ENCODE results near the gene COL20A1. TPM values are rescaled to one million over a fixed set of nuclear protein-coding genes. Genes with fewer than 3 reads are reported as not detected.
A peak's percentile ranks its signal among the peaks of the same experiment; 100 is the strongest.

COL20A1 gene
- total and polyA plus RNA-seq, 2 donors (not counting 1 experiment from before 2014, with no cell fraction given) = not detected

GRCh38 chr20:63326314-63327230 is 33.6 kb downstream of the COL20A1 start:
- H3K4me2 ChIP-seq (replicated peaks; ENCODE audit: low read depth, low read length, poor library complexity, severe bottlenecking) = peak overlapping the region; percentile 3
- H3K27me3 ChIP-seq (replicated peaks in 1 of 4; ENCODE audit: control extremely low read depth in 1 of 4, control insufficient read depth in 3 of 4, insufficient read depth in 4 of 4, low read length in 3 of 4) = no peaks in the 10 kb centered on the region
- ChIA-PET CTCF (no interaction called here), POLR2A (no interaction called here)
- WGBS (ENCODE audit: insufficient coverage) = 75% methylated on average over 13 of the region's 15 CpGs
- H3K27ac ChIP-seq (ENCODE audit: low read length in 2 of 2) = peak overlapping the region; percentile 57 to 91
- H3K4me1 Mint-ChIP-seq = peaks cover 5% of the 10 kb centered on the region
- no peaks in the 10 kb centered on the region for H3K36me3 ChIP-seq (replicated peaks in 1 of 2; ENCODE audit: control extremely low read depth in 1 of 2, control insufficient read depth in 1 of 2, extremely low read depth in 1 of 2, insufficient read depth in 2 of 2, low read length in 1 of 2)
- no peaks in the 10 kb centered on the region for H3K79me2 ChIP-seq (ENCODE audit: control insufficient read depth, insufficient read depth, low read length)
- H3K9me3 Mint-ChIP-seq (ENCODE audit: insufficient read depth) = peaks cover 1% of the 10 kb centered on the region
- intact Hi-C loops (cut with micrococcal nuclease) = no loop called here
- H3K9ac ChIP-seq (ENCODE audit: low read length) = no peak overlapping the region
- no peak for TF ChIP-seq EZH2 (IDR thresholded peaks at IDR 0.05; ENCODE audit: borderline replicate concordance, insufficient read depth, low read depth, low read length, poor library complexity, severe bottlenecking)
- no peak for TF ChIP-seq CTCF (IDR thresholded peaks at IDR 0.05)
- no peak overlapping the region for H3K4me3 Mint-ChIP-seq
- DNase-seq (no peak), ATAC-seq (ENCODE audit: low read depth) (no peak)
- peaks cover 10 to 16% of the 10 kb centered on the region in 2 donors for H3K4me1 ChIP-seq (ENCODE audit: control insufficient read depth in 2 of 2, insufficient read depth in 2 of 2, low read length in 2 of 2)
- H3K27me3 Mint-ChIP-seq = peaks cover 6% of the 10 kb centered on the region
- H3K9me3 ChIP-seq (ENCODE audit: control extremely low read depth in 1 of 3, control insufficient read depth in 2 of 3, insufficient read depth in 1 of 3, low read length in 2 of 3) = peaks cover 0 to 45% (median 10%) of the 10 kb centered on the region in 3 donors
- H3K27ac Mint-ChIP-seq = peak overlapping the region; percentile 80
- no peak overlapping the region for H3K4me3 ChIP-seq (ENCODE audit: control extremely low read depth in 1 of 5, extremely low read depth in 1 of 5, insufficient read depth in 1 of 5, low read depth in 2 of 5, low read length in 4 of 5)
- no peak overlapping the region for H2AFZ ChIP-seq (ENCODE audit: insufficient read depth, low read depth, low read length, poor library complexity, severe bottlenecking)
- no peaks in the 10 kb centered on the region for H4K20me1 ChIP-seq (ENCODE audit: control insufficient read depth, insufficient read depth, low read length, poor library complexity, severe bottlenecking)

GRCh38 chr20:63327231-63327745 is 34.3 kb downstream of the COL20A1 start:
- no peak overlapping the region for H2AFZ ChIP-seq (ENCODE audit: insufficient read depth, low read depth, low read length, poor library complexity, severe bottlenecking)
- H3K9me3 ChIP-seq (ENCODE audit: control extremely low read depth in 1 of 3, control insufficient read depth in 2 of 3, insufficient read depth in 1 of 3, low read length in 2 of 3) = peaks cover 0 to 52% (median 10%) of the 10 kb centered on the region in 3 donors
- no peak overlapping the region for H3K4me3 Mint-ChIP-seq
- CTCF ChIA-PET = no interaction called here
- POLR2A ChIA-PET = no interaction called here
- intact Hi-C loops (cut with micrococcal nuclease) = no loop called here
- H3K79me2 ChIP-seq (ENCODE audit: control insufficient read depth, insufficient read depth, low read length) = no peaks in the 10 kb centered on the region
- no peak overlapping the region for H3K9ac ChIP-seq (ENCODE audit: low read length)
- H3K4me3 ChIP-seq (ENCODE audit: control extremely low read depth in 1 of 5, extremely low read depth in 1 of 5, insufficient read depth in 1 of 5, low read depth in 2 of 5, low read length in 4 of 5) = no peak overlapping the region
- peaks cover 10% of the 10 kb centered on the region for H3K27me3 Mint-ChIP-seq
- TF ChIP-seq CTCF (IDR thresholded peaks at IDR 0.05) = no peak
- no peak for TF ChIP-seq EZH2 (IDR thresholded peaks at IDR 0.05; ENCODE audit: borderline replicate concordance, insufficient read depth, low read depth, low read length, poor library complexity, severe bottlenecking)
- peaks cover 8% of the 10 kb centered on the region for H3K9me3 Mint-ChIP-seq (ENCODE audit: insufficient read depth)
- peaks cover 5% of the 10 kb centered on the region for H3K4me1 Mint-ChIP-seq
- peaks cover 0 to under 1% (median 0%) of the 10 kb centered on the region in 4 experiments for H3K27me3 ChIP-seq (replicated peaks in 1 of 4; ENCODE audit: control extremely low read depth in 1 of 4, control insufficient read depth in 3 of 4, insufficient read depth in 4 of 4, low read length in 3 of 4)
- DNase-seq = no peak
- H3K36me3 ChIP-seq (replicated peaks in 1 of 2; ENCODE audit: control extremely low read depth in 1 of 2, control insufficient read depth in 1 of 2, extremely low read depth in 1 of 2, insufficient read depth in 2 of 2, low read length in 1 of 2) = no peaks in the 10 kb centered on the region
- H3K4me1 ChIP-seq (ENCODE audit: control insufficient read depth in 2 of 2, insufficient read depth in 2 of 2, low read length in 2 of 2) = peaks cover 10 to 16% of the 10 kb centered on the region in 2 donors
- H4K20me1 ChIP-seq (ENCODE audit: control insufficient read depth, insufficient read depth, low read length, poor library complexity, severe bottlenecking) = no peaks in the 10 kb centered on the region
- peak overlapping the region; percentile 57 to 91 for H3K27ac ChIP-seq (ENCODE audit: low read length in 2 of 2)
- WGBS (ENCODE audit: insufficient coverage) = 80% methylated on average over 8 of the region's 8 CpGs
- ATAC-seq (ENCODE audit: low read depth) = no peak
- no peak overlapping the region for H3K4me2 ChIP-seq (replicated peaks; ENCODE audit: low read depth, low read length, poor library complexity, severe bottlenecking)
- peak overlapping the region; percentile 80 for H3K27ac Mint-ChIP-seq

All from B cell (primary cell).